HG02763 (cell line): ENCODE results near the gene PCGF3.
"Not testable (repeated sequence)": the region's sequence is repeated elsewhere in the genome, so short reads cannot be mapped to it uniquely, and the experiment has no call there.

Source experiments
- ATAC-seq: cut with Tn5 transposase; IDR thresholded peaks from one replicate; pipeline ENCODE4 v1.9.1; 2021; ENCODE audit warnings: mild to moderate bottlenecking, moderate library complexity; ENCODE audit not compliant: unreplicated experiment

The PCGF3 gene

GRCh38 chr4:740011-740410 is 34.4 kb downstream of the PCGF3 start:
- ATAC-seq: no peak

GRCh38 chr4:740656-741282 is 35.1 kb downstream of the PCGF3 start:
- no peak for ATAC-seq

GRCh38 chr4:742096-742741 is 36.6 kb downstream of the PCGF3 start:
- ATAC-seq: no peak

- no peak for ATAC-seq
Measured at GRCh38 chr4:742742-743311, 37.2 kb downstream of the PCGF3 start.

GRCh38 chr4:743463-744211 is 38.0 kb downstream of the PCGF3 start:
- ATAC-seq: no peak

- ATAC-seq: no peak
Measured at GRCh38 chr4:744212-744841, 38.7 kb downstream of the PCGF3 start.

GRCh38 chr4:747546-748170 is 42.0 kb downstream of the PCGF3 start:
- no peak for ATAC-seq

GRCh38 chr4:748461-748860 is 42.8 kb downstream of the PCGF3 start:
- no peak for ATAC-seq

GRCh38 chr4:749698-750666 is 44.4 kb downstream of the PCGF3 start:
- ATAC-seq: no peak

- ATAC-seq: no peak
Measured at GRCh38 chr4:751676-752075, 46.0 kb downstream of the PCGF3 start.

- no peak for ATAC-seq
Measured at GRCh38 chr4:752196-752861, 46.7 kb downstream of the PCGF3 start.

GRCh38 chr4:753186-753585 is 47.6 kb downstream of the PCGF3 start:
- ATAC-seq: not testable (repeated sequence)

GRCh38 chr4:754221-755120 is 48.8 kb downstream of the PCGF3 start:
- ATAC-seq: no peak

GRCh38 chr4:757111-757510 is 51.5 kb downstream of the PCGF3 start:
- no peak for ATAC-seq

GRCh38 chr4:759810-760209 is 54.2 kb downstream of the PCGF3 start:
- not testable (repeated sequence) for ATAC-seq

- no peak for ATAC-seq
Measured at GRCh38 chr4:760616-761015, 55.0 kb downstream of the PCGF3 start.

GRCh38 chr4:761086-761485 is 55.5 kb downstream of the PCGF3 start:
- ATAC-seq: no peak

- no peak for ATAC-seq
Measured at GRCh38 chr4:761739-762138, 56.1 kb downstream of the PCGF3 start.
